CD4-positive, alpha-beta T cell treated with Interleukin-6 at 100 ng/mL for 8 hours (primary cell): ENCODE results near the gene OSTF1.

Source experiments
- DNase-seq: peaks from one replicate; pipeline ENCODE4 v3.0.0-alpha.2; 2020; ENCODE audit warnings: mixed read lengths, low spot score

The OSTF1 gene

DNA sequence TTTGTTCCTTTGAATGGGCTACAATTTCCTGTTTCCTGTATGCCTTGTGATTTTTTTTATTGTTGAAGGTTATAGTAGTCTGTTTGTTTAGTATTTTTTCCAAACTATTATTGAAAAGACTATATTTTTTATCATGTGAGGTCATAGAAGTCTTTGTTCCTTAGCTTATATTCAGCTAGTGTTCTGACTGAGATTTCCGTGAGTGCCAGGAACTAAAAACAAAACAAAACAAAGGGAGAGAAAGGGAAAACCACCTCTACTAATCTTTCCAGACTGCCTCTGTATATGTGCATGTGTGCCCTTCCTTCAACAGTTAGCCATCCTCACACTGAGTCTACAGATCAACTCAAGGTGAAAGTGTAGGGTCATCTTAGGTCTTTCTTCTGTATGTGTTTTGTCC, 79.0 kb downstream of the OSTF1 start:
- DNase-seq, result no peak

DNA sequence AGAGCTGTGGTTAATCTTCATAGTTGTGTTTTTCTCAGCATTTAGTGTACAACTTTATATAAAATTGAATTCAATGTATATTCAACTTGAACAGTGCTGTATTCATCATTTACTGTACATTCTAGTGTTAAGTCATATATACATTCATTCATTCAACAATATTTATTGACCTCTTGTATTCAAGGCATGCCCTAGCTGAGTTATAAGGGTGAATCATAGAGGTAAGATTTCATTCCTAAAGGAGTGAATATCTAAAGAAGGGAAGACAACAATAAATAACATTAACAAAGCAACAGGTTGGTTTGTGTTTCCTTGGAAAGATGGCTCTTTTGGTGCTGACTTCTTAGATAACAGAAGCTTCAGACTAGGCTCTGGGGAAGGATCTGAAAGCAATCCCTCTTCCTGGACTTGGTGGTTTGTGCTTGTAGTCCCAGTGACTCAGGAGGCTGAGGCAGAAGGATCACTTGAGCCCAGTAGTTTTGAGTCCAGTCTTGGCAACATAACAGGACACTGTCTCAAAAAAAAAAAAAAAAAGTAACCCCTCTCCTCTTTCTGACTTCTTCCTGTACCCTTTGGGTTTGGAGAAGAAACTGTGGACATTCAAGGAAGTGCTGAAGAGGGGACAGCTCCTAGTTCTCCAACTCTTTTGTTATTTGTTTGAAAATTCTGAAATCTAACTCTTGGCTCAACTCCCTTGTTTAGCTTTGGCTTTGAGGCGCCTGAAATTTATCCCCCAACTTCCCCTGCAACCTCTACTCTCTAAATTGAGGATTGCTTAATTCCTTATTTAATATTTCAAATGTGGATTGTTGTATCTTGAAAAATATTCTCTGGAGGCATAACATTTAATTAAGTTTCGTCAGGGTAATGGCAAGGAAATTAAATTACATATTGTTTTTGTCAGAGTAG, 80.2 kb downstream of the OSTF1 start:
- DNase-seq, result no peak

DNA sequence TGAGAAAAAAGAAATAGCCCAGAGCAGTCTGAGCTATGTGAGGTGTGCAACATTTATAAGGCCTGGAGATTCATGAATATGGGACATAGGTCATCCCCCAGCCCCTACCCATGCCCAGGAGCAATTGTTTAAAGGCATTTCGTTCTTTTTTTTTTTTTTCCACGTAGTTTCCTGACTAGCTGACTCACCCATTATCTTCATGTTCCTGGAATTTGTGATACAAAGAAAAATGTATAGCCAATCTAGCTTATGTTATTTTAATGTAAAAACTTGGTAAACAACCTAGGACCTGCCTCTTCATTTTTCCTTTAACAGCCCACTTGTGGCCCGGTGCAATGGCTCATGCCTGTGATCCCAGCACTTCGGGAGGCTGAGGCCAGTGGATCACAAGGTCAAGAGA, 81.3 kb downstream of the OSTF1 start:
- DNase-seq, result no peak

DNA sequence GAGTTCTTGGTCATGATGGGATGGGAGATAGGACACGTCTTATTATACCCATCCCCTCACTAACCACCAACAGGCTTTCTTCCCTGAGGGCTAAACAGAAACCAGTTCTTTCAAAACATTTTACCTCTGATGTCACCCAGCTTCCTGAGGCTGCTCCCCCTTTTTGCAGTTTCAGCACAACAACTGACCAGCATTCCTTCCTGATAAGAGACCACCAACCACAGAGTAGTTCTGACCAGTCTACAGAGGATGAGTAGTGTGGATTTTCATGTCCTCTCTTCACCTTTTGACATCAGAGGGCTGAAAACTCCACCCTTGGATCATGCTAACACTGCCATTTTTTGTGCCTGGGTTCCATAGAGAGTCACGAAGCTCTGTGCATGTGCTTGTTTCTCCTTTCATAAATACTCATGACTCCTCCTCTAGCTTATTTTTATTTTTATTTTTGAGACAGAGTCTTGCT, 82.6 kb downstream of the OSTF1 start:
- DNase-seq, result no peak

DNA sequence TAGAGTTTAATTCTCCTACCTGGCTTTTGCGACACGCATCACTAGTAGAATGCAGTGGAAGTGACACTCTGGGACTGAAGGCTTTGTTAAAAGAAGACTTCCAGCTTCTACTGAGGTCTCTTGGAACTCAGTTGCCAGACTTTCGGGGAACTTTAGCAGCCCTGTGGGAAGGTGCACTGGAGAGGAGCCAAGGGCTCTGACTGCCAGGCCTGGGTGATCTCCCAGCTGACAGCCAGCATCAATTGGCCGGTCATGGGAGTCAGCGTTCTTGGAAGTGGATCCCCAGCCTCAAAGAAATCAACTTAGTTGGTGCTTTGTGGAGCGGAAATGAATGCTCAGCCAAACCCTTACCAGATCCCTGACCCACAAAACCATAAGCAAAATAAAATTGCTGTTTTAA, 87.1 kb downstream of the OSTF1 start:
- no peak for DNase-seq

DNA sequence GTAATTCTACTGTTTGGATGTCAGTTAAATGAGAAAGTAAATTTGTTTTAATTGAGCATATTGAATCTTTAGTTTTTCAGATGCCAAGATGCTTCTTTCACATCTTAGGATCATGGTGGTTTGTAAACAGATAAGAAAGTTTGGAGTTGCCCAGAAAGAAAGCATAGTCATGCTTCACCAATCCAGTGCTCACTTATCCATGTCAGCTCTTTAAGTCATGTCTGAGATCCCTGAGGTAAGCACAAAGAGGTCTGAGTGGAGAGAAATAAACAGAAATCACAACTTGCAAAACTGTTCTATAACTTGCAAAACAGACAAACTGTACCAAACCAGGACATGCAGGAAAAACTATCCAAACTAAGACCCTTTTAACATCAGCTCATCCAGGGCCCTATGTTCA, 87.7 kb downstream of the OSTF1 start:
- no peak for DNase-seq

DNA sequence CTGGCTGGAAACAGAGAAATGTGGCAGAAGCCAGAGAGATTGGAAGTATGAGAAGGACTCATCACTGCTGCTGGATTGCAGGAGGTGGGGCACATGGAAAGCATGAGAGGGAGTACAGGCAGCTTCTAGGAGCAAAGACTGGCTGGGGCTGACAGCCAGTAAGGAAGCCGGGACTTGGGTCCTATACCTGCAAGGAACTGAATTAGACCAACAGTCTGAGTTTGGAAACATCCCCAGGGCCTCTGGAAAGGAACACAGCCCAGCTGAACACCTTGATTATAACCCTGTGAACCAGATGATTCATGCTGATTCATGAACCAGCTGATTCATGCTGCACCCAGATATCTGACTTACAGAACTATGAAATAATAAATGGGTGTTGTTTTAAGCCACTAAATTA, 93.4 kb downstream of the OSTF1 start:
- DNase-seq, result no peak

DNA sequence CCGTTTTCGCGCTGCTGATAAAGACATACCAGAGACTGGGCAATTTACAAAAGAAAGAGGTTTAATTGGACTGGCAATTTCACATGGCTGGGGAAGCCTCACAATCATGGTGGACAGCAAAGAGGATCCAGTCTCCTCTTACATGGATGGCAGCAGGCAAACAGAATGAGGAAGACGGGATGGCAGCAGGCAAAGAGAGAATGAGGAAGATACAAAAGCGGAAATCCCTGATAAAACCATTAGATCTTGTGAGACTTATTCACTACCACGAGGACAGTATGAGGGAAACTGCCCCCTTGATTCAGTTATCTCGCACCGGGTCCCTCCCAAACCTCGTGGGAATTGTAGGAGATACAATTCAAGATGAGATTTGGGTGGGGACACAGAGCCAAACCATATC, 95.0 kb downstream of the OSTF1 start:
- no peak for DNase-seq

DNA sequence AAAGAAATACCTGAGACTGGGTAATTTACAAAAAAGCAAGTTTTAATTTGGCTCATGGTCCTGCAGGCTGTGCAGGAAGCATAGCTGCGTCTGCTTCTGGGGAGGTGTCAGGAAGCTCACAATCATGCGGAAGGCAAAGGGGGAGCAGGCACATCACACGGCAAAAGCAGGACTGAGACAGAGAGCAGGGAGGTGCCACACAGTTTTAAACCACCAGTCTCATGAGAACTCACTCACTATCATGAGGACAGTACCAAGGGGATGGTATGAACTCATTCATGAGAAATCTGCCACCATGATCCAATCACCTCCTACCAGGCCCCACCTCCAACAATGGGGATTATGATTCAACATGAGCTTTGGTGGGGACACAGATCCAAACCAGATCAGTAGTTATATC, 96.2 kb downstream of the OSTF1 start:
- no peak for DNase-seq

DNA sequence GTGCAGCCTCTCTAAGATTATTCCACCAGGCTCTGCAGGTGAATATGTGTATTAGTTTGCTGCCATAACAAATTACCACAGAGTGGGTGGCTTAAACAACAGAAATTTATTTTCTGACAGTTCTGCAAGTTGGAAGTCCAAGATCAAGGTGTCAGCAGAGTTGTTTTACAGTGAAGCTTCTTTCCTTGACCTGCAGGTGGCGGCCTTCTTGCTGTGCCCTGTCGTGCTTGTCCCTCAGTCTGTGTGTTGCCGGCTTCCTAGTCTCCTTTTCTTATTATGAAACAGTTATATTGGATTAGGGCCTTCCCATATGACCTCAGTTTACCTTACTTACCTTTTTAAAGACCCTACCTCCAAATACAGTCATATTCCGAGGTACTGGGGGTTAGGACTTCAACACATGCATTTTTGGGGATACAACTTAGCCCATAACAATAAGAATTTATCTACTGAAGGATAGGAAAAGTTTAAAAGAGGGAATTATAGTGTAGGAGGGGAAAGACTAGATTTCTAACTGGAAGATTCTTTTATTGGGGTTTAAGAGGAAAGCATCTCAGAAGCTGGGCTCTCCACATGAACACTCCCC, 97.4 kb downstream of the OSTF1 start:
- peak; percentile 48 for DNase-seq

DNA sequence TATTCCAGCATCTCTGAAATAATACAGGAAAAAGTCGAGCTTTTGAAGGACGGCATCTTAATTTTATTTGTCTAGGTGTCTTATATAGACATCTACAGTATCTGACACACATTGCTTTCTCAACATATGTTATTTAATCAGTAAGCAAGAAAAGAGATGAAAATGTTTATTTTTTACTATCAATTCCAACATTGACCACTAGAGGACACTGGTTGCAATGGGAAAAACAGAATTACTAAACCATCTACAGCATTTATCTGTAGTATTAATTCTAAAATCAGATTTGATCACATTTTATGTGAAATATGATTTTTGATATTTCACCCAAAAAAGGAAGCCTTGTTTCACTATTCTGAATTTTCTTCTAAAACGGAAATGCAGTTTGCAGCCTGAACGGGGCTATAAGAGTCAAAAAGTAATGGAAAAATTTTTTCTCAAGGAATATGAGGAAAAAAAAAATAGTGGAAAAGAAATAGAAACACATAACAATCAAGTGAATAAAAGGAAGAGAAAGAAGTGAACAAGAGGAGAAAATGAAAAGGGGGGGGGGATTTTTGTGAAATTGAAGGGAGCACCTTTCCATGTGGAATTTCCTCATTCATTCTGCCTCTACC, 98.6 kb downstream of the OSTF1 start:
- DNase-seq, result peak; percentile 6

DNA sequence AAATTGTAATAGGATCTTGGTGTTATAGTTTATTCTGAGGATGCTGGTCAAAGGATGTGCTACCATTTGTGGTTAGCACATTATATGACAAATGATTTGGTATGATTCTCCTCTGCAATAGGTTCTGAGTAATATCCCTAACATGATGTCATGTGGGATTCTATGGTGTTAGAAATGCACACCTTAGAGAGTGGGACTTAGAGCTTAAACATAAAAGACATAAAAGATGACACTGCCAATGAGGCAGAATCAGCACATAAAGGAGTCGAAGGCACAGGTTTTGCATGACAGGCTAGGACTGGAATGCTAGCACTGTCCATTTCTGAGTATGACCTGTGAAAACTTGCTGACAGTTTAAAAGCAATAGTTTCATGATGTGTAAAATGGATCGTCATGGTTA, 100.4 kb downstream of the OSTF1 start:
- DNase-seq, result no peak

DNA sequence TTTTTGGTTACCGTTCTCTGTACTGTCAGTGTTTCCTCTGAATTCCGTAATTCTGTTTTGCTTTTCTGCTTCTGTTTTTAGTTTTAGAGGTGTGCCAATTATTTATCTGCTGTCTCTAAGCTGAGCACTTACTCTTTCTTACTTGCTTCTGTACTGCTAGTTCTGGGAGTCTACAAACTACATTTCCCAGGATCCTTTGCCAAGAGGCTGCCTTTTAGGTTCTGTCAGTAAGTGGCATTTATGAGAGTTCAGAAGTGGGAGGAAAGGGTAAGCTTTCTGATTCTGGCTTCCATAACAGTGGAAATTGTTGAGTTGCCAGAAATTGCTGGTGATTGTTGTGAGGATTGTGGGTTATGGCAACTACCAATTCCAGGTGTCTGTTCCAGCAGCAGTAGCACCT, 102.4 kb downstream of the OSTF1 start:
- DNase-seq, result no peak
